AG09319 (cell line): ENCODE data around the gene CTTNBP2.

Experiments
- DNase-seq: peaks from one replicate; pipeline ENCODE4 v3.0.0-alpha.2; 2010; ENCODE audit warnings: low read depth; ENCODE audit errors: extremely low read depth
- TF ChIP-seq, protein P1 (sequence below): IDR thresholded peaks from 2 replicates; pipeline ENCODE4 v1.5.1; 2011; ENCODE audit warnings: low read depth, mild to moderate bottlenecking, inconsistent platforms, low read length, moderate library complexity

CTTNBP2 gene

DNA sequence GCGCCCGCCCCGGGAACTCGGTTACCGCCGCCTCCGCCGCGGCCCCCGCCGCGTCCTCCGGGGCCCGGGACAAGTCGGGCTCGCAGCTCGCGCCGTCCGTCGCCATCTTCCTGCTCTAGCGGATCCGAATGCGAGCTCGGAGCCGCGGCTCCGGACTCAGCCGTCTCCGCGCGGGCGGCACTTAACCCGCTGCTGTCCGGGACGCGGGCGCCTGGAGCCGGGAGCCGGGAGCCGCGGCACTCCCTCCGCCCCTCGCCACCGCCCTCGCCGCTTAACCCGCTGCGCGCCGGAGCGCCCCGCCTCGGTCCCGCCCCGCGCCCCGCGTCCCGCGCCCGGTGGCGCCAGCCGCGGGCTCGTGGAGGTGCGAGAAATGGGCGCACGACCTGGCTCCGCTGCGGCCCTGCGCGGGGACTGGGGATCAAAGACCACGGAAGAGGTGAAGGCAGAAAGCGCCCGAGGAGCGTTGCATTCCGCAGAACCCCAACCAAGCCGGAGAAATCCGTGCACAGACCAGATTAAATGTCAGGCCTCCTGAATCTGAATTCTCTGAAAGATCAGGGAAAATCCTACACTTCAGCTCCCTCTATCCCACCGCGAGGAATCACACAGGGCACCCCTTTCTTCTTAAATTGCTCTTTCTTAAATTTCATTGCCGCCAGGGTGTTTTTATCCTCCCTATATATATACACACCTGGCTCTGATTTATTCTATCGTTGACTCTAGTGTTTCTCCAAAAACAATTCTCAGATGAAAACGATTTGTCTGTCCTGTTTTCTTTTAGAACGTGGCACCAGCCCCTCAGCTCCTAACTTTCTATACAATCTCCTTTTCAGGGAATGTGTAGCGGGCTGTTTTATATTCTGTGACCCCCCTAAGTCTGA, at the start of gene CTTNBP2:
Gene CTTNBP2, minus strand, starts transcription at position 132 of the 881 bp plus-strand sequence. Its CDS starts 26 bp downstream, at position 106.
- DNase-seq = no peak
- TF ChIP-seq, protein P1, sequence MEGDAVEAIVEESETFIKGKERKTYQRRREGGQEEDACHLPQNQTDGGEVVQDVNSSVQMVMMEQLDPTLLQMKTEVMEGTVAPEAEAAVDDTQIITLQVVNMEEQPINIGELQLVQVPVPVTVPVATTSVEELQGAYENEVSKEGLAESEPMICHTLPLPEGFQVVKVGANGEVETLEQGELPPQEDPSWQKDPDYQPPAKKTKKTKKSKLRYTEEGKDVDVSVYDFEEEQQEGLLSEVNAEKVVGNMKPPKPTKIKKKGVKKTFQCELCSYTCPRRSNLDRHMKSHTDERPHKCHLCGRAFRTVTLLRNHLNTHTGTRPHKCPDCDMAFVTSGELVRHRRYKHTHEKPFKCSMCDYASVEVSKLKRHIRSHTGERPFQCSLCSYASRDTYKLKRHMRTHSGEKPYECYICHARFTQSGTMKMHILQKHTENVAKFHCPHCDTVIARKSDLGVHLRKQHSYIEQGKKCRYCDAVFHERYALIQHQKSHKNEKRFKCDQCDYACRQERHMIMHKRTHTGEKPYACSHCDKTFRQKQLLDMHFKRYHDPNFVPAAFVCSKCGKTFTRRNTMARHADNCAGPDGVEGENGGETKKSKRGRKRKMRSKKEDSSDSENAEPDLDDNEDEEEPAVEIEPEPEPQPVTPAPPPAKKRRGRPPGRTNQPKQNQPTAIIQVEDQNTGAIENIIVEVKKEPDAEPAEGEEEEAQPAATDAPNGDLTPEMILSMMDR = peak; percentile 23

GRCh38 chr7:117916309-117916708, 43.1 kb upstream of the CTTNBP2 start:
- TF ChIP-seq, protein P1 = no peak
- no peak for DNase-seq

DNA sequence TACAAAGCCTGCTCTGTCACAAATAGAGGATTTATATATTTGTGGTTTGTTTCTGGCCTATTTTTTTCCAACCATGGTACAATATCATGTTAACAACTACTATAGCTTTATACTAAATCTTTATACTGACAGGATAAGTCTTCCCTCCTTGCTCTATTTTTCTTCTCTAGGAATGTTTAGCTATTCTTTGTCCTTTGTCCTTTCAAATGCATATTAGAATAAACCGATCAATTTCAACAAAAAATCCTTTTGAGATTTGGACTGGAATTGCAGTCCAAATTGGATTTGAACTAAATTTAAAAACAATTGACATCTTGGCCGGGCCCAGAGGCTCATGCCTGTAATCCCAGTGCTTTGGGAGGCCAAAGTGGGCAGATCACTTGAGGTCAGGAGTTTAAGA, 39.2 kb upstream of the CTTNBP2 start:
- DNase-seq = no peak
- TF ChIP-seq, protein P1 = no peak

DNA sequence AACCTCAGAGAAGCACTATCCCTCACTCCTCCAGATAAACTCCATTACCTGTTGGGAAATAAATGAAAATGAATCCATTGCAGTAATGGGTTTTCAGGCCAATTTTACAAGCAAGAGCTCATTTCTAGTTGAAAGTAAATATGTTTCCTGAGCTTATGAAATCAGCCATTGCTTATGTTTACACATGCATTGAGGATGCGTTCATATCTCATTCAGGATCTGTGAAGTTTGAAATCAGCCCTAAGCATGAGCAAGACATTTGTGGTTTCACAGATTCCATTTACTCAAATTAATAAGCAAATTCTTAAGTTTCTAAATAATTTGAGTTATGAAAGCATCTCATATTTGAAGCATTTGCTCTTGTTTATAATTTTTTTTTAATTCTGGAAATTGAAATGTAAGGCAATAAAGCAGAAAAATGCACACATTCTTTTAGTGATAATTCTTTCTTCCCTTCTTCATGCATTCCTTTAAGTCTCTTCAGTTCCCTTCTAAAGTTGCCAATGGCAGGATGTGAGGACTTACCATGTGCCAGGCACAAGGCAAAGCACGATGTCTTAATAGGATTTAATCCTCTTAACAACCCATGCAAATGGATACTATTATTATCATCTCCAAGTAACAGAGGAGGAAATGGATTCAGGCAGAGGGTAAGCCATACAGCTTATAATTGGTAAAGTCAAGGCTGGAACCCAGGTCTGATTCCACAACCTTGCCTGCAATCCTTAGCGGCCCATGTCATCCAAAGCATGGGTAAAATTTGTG, 35.0 kb upstream of the CTTNBP2 start:
- DNase-seq = no peak
- TF ChIP-seq, protein P1 = no peak

- TF ChIP-seq, protein P1 = no peak
- no peak for DNase-seq
These were observed 33.9 kb upstream of the CTTNBP2 start for GRCh38 chr7:117907049-117907640.

GRCh38 chr7:117902314-117902889, 29.2 kb upstream of the CTTNBP2 start:
- DNase-seq = no peak
- TF ChIP-seq, protein P1 = no peak
